ENCODE data around the gene B3GNT9. TPM values are rescaled to one million over a fixed set of nuclear protein-coding genes. Genes with fewer than 3 reads are reported as not detected.
A peak's percentile ranks its signal among the peaks of the same experiment; 100 is the strongest.

The B3GNT9 gene
- total RNA-seq, 1 donor from 2014 or later, result 40.7 TPM

GRCh38 chr16:67100569-67101310, 50.1 kb downstream of the B3GNT9 start:
- no peaks in the 10 kb centered on the region for H3K4me1 ChIP-seq
- H3K27ac ChIP-seq, result no peak overlapping the region
- peak in 1 of 3 experiments; percentile 9 for TF ChIP-seq CTCF (IDR thresholded peaks at IDR 0.05)
- no peak overlapping the region for H3K4me3 ChIP-seq
- H3K27me3 ChIP-seq, result no peaks in the 10 kb centered on the region
- no peaks in the 10 kb centered on the region for H3K9me3 ChIP-seq
- intact Hi-C loops (cut with DNase I), result no loop called here
- no peak for DNase-seq (ENCODE audit: low spot score in 2 of 2)
- H3K36me3 ChIP-seq, result peaks cover 0 to 9% of the 10 kb centered on the region in 2 donors

- intact Hi-C loops (cut with DNase I), result no loop called here
- no peak for TF ChIP-seq CTCF (IDR thresholded peaks at IDR 0.05)
- H3K36me3 ChIP-seq, result peaks cover 0 to 9% of the 10 kb centered on the region in 2 donors
- H3K9me3 ChIP-seq, result no peaks in the 10 kb centered on the region
- H3K4me1 ChIP-seq, result no peaks in the 10 kb centered on the region
- no peak for DNase-seq (ENCODE audit: low spot score in 2 of 2)
- H3K27ac ChIP-seq, result no peak overlapping the region
- no peak overlapping the region for H3K4me3 ChIP-seq
- H3K27me3 ChIP-seq, result no peaks in the 10 kb centered on the region
These were observed 52.2 kb downstream of the B3GNT9 start for GRCh38 chr16:67098599-67098998.

Other genes starting within 250 kb of the B3GNT9 start
- not detected for gene CDH16, start 232.1 kb downstream of the B3GNT9 start, total RNA-seq
- gene RRAD, start 225.5 kb downstream of the B3GNT9 start, total RNA-seq, result 54.2 TPM
- 255 TPM for gene CIAO2B, start 216.6 kb downstream of the B3GNT9 start, total RNA-seq
- 40.0 TPM for gene CES2, start 215.5 kb downstream of the B3GNT9 start, total RNA-seq
- gene CES3, start 189.7 kb downstream of the B3GNT9 start, total RNA-seq, result not detected
- 0.11 TPM for gene CES4A, start 162.4 kb downstream of the B3GNT9 start, total RNA-seq
- gene CBFB, start 121.8 kb downstream of the B3GNT9 start, total RNA-seq, result 59.1 TPM
- 4.5 TPM for gene PHAF1, start 41.1 kb downstream of the B3GNT9 start, total RNA-seq
- gene TRADD, start 8.9 kb upstream of the B3GNT9 start, total RNA-seq, result 27.7 TPM
- gene FBXL8, start 9.0 kb upstream of the B3GNT9 start, total RNA-seq, result 46.1 TPM
- gene HSF4, start 13.7 kb upstream of the B3GNT9 start, total RNA-seq, result 64.9 TPM
- gene NOL3, start 19.5 kb upstream of the B3GNT9 start, total RNA-seq, result 87.6 TPM
- gene MATCAP1, start 33.0 kb upstream of the B3GNT9 start, total RNA-seq, result 18.9 TPM
- 11.2 TPM for gene EXOC3L1, start 39.1 kb upstream of the B3GNT9 start, total RNA-seq
- gene E2F4, start 41.2 kb upstream of the B3GNT9 start, total RNA-seq, result 114 TPM
- not detected for gene ELMO3, start 48.1 kb upstream of the B3GNT9 start, total RNA-seq
- gene TMEM208, start 76.1 kb upstream of the B3GNT9 start, total RNA-seq, result 8.3 TPM
- 20.2 TPM for gene FHOD1, start 96.5 kb upstream of the B3GNT9 start, total RNA-seq
- 13.5 TPM for gene SLC9A5, start 98.0 kb upstream of the B3GNT9 start, total RNA-seq
- 3.7 TPM for gene PLEKHG4, start 128.5 kb upstream of the B3GNT9 start, total RNA-seq
- not detected for gene KCTD19, start 175.7 kb upstream of the B3GNT9 start, total RNA-seq
- not detected for gene LRRC36, start 175.8 kb upstream of the B3GNT9 start, total RNA-seq
- gene TPPP3, start 242.5 kb upstream of the B3GNT9 start, total RNA-seq, result 2.8 TPM

Data from ascending aorta (tissue), 2 donors.